Measurements from ENCODE around the gene DHX16. TPM values are rescaled to one million over a fixed set of nuclear protein-coding genes. Genes with fewer than 3 reads are reported as not detected.

The DHX16 gene
- total and polyA plus RNA-seq, 12 donors, result 15.9 to 28.6 (median 21.6) TPM

DNA sequence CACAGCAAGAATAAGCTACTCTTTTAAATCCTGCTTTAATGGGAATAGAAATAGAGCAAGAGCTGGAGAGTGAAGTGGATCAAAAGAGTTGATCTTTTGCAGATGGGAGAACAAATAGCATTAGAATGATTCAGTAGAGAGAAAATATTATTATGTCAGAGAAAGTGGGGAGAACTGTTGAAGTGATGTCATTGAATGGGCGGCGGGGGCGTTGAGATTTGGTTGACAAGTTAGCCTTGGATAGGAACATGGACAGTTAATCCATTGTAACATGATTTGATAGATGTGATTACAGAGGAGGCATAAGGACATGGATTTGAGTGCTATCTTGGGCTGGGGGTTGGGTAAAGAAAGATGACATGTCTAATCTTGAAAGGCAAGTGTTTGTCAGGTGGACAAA is 37.0 kb downstream of the DHX16 start:
- WGBS, 2 donors, result 94 to 97% methylated on average over 3 of the region's 3 CpGs
- Histone ChIP-seq H3K4me3 (no peak overlapping the region), H3K27ac (no peak overlapping the region), H3K36me3 (peaks cover 0 to 89% (median 13%) of the 10 kb centered on the region in 9 donors), H3K27me3 (no peaks in the 10 kb centered on the region), H3K9me3 (no peaks in the 10 kb centered on the region), H3K4me1 (no peaks in the 10 kb centered on the region)
- DNase-seq (no peak), ATAC-seq (no peak)
- intact Hi-C loops (cut with DNase I), result no loop called here
- TF ChIP-seq, protein P1, sequence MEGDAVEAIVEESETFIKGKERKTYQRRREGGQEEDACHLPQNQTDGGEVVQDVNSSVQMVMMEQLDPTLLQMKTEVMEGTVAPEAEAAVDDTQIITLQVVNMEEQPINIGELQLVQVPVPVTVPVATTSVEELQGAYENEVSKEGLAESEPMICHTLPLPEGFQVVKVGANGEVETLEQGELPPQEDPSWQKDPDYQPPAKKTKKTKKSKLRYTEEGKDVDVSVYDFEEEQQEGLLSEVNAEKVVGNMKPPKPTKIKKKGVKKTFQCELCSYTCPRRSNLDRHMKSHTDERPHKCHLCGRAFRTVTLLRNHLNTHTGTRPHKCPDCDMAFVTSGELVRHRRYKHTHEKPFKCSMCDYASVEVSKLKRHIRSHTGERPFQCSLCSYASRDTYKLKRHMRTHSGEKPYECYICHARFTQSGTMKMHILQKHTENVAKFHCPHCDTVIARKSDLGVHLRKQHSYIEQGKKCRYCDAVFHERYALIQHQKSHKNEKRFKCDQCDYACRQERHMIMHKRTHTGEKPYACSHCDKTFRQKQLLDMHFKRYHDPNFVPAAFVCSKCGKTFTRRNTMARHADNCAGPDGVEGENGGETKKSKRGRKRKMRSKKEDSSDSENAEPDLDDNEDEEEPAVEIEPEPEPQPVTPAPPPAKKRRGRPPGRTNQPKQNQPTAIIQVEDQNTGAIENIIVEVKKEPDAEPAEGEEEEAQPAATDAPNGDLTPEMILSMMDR (IDR thresholded peaks at IDR 0.05), result no peak

DNA sequence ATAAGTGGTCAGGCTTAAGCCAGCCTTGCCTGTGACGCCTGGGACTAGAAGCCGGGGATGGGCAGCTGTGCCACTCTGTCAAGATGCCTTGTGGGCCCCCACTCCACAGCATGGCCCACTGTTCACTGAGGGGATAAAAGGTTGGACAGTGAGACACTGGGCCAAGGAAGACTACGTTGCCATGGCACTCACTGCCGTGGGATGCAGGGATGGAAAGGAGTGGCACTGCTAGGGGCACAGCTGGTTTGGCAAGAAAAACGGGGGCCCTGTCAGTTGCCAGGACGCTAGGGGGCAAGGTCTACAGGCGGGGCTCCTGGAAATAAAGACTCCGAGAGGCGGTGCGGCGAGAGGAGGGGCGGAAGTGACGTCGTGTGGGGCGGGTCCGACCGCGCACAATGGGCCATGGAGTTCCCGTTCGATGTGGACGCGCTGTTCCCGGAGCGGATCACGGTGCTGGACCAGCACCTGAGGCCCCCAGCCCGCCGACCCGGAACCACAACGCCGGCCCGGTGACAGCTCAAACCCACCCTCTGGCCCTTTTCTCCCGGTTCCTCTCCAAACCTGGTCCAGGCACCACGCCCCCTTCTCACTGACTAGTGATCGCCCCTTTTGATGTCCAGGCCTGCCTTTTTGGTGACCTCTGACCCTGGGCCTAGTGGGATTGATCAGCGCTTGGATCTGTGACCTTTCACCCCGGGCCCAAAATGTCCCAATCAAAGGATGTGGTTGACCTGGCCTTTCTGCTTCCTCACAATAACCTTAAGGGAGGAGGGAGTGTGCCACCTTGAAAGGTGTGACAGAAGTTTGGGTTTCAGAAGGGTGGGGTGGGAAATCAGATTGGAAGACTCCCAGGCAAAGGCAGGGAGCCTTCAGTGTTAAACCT is 46.1 kb downstream of the DHX16 start, which contains the start of gene ATAT1:
TSS of gene ATAT1 (plus strand) at position 391 of the 883 bp plus-strand sequence.
- no peaks in the 10 kb centered on the region for H3K9me3 ChIP-seq
- WGBS, 2 donors, result 2 to 3% methylated on average over 36 of the region's 36 CpGs
- peak within 1 kb of the TSS; percentile 38 to 86 (median 60) for H3K4me3 ChIP-seq
- peak; percentile 89 to 91 for DNase-seq
- H3K4me1 ChIP-seq, result peaks cover 3 to 20% (median 10%) of the 10 kb centered on the region in 9 donors
- H3K27ac ChIP-seq, result peak within 1 kb of the TSS; percentile 74 to 94 (median 84)
- H3K27me3 ChIP-seq, result no peaks in the 10 kb centered on the region
- intact Hi-C loops (cut with DNase I), result loop anchor here in 3 of 10 donors (5.0 kb wide), 2 partner anchors 46 to 96 kb away; partner anchors contain the start of genes DHX16 (in 2 of the 3) and TUBB (in 1 of the 3)
- TF ChIP-seq, protein P1 (IDR thresholded peaks at IDR 0.05), result peak in 7 of 9 donors; percentile 16 to 63 (median 48)
- H3K36me3 ChIP-seq, result peaks cover 0 to 86% (median 38%) of the 10 kb centered on the region in 9 donors
- peak; percentile 94 to 99 (median 97) for ATAC-seq

DNA sequence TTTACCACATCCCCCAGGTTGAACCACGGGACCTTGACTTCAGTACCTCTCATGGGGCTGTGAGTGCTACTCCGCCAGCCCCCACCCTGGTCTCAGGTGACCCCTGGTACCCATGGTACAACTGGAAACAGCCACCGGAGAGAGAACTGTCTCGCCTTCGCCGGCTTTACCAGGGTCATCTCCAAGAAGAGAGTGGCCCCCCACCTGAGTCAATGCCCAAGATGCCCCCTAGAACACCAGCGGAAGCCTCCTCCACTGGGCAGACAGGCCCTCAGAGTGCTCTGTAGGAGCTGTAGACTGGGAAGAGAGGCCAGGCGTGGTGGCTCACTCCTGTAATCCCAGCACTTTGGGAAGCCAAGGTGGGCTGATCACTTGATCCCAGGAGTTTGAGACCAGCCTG is 47.3 kb downstream of the DHX16 start:
- no peaks in the 10 kb centered on the region for H3K27me3 ChIP-seq
- DNase-seq, result no peak
- H3K27ac ChIP-seq, result no peak overlapping the region
- intact Hi-C loops (cut with DNase I), result loop anchor here in 3 of 10 donors (5.0 kb wide), 2 partner anchors 47 to 97 kb away; partner anchors contain the start of genes DHX16 (in 2 of the 3) and TUBB (in 1 of the 3)
- 96 to 98% methylated on average over 8 of the region's 8 CpGs for WGBS, 2 donors
- ATAC-seq, result peak in 1 of 8 donors; percentile 6
- peaks cover 0 to 86% (median 50%) of the 10 kb centered on the region in 9 donors for H3K36me3 ChIP-seq
- no peaks in the 10 kb centered on the region for H3K9me3 ChIP-seq
- H3K4me3 ChIP-seq, result no peak overlapping the region
- peaks cover 3 to 20% (median 10%) of the 10 kb centered on the region in 9 donors for H3K4me1 ChIP-seq
- TF ChIP-seq, protein P1 (IDR thresholded peaks at IDR 0.05), result no peak

DNA sequence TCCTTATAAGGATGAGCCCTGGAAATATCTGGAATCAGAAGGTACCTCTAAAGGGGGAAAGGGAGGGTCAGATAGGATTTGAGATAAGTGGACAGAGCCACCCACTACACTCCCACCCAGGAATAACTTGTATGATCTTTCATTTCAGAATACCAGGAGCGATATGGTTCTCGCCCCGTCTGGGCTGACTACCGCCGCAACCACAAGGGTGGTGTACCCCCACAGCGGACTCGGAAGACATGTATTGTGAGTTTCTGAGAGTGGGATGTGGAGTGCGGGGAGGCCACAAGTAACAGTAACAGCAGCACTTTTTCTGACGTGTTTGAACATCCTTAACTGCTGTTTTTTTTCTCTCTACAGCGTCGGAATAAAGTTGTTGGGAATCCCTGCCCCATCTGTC is 53.2 kb downstream of the DHX16 start:
- no peak for DNase-seq
- Histone ChIP-seq H3K9me3 (no peaks in the 10 kb centered on the region), H3K27me3 (no peaks in the 10 kb centered on the region), H3K36me3 (peaks cover 6 to 71% (median 50%) of the 10 kb centered on the region in 9 donors), H3K4me1 (peaks cover 9 to 18% (median 15%) of the 10 kb centered on the region in 9 donors), H3K4me3 (no peak overlapping the region), H3K27ac (peak overlapping the region in 3 of 10 donors; percentile 89 to 97 (median 90))
- ATAC-seq, result no peak
- intact Hi-C loops (cut with DNase I), result loop anchor here in 3 of 10 donors (5.0 kb wide), 3 partner anchors 68 to 123 kb away; partner anchors contain the start of genes FLOT1 (in 1 of the 3), IER3 (in 1 of the 3), PPP1R18 (in 1 of the 3) and TUBB (in 1 of the 3)
- TF ChIP-seq, protein P1 (IDR thresholded peaks at IDR 0.05), result no peak
- 97% methylated on average over 11 of the region's 11 CpGs for WGBS, 2 donors
